Left ventricle myocardium inferior (tissue), 1 donor: ENCODE results near the gene CCDC28A. TPM values are rescaled to one million over a fixed set of nuclear protein-coding genes. Genes with fewer than 3 reads are reported as not detected.

ENCODE experiments used
- DNase-seq: peaks from one replicate; pipeline ENCODE4 v3.0.0-alpha.2; 2020
- H3K27ac ChIP-seq: fragments of 200-600 bp; replicated peaks from 2 replicates; pipeline ENCODE4 v1.8.0; 2021
- H3K27me3 ChIP-seq: fragments of 200-600 bp; 2 replicates; pipeline ENCODE4 v1.8.0; 2021; ENCODE audit warnings: low read depth
- H3K36me3 ChIP-seq: fragments of 200-600 bp; 2 replicates; pipeline ENCODE4 v1.8.0; 2021
- H3K4me1 ChIP-seq: fragments of 200-600 bp; 2 replicates; pipeline ENCODE4 v1.8.0; 2021
- H3K4me3 ChIP-seq: fragments of 200-600 bp; 2 replicates; pipeline ENCODE4 v1.8.0; 2021; ENCODE audit warnings: mild to moderate bottlenecking, moderate library complexity
- H3K9me3 ChIP-seq: fragments of 200-600 bp; replicated peaks from 2 replicates; pipeline ENCODE4 v1.8.0; 2021
- intact Hi-C: fragments of 100-400 bp; cut with micrococcal nuclease; formaldehyde crosslinking; loops from one replicate; pipeline ENCODE4 v1.11.0; 2022
- total RNA-seq: library from RNA; stranded (reverse); fragmentation: NEBNext Ultra II Directional; extraction: Animal tissue kit (Norgen Biotek cat#: 25700); gene quantifications from one replicate; pipeline ENCODE4 v1.2.1, GENCODE V29; 2021
- TF ChIP-seq, protein P1 (sequence below): fragments of 200-600 bp; IDR thresholded peaks from 2 replicates; pipeline ENCODE4 v1.8.0; 2021; ENCODE audit warnings: antibody characterized with exemption, mild to moderate bottlenecking, borderline replicate concordance
- donor health status: DM: no; HTN: yes; CAD: no; lungs with severe emphysema.

CCDC28A gene
- total RNA-seq, 1 donor from 2014 or later: 9.0 TPM

DNA sequence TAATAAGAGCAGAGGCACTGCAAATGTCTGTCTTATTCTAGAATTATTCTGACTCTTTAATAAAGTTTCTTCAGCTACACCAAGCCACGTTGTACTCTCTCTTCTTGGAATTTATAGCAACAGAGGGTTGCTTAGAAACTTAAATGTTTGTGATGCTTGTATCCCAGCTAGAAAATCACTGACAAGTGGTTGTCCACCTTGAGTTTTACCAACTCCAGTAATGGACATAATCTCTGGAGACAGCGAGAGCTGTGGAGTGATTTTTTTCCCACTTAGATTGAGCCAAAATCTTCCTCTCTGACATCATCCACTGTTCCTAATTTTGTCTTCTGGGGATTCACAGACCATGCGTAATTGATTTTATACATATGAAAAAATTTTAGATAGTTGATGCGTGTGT is 30.3 kb downstream of the CCDC28A start:
- TF ChIP-seq, protein P1, sequence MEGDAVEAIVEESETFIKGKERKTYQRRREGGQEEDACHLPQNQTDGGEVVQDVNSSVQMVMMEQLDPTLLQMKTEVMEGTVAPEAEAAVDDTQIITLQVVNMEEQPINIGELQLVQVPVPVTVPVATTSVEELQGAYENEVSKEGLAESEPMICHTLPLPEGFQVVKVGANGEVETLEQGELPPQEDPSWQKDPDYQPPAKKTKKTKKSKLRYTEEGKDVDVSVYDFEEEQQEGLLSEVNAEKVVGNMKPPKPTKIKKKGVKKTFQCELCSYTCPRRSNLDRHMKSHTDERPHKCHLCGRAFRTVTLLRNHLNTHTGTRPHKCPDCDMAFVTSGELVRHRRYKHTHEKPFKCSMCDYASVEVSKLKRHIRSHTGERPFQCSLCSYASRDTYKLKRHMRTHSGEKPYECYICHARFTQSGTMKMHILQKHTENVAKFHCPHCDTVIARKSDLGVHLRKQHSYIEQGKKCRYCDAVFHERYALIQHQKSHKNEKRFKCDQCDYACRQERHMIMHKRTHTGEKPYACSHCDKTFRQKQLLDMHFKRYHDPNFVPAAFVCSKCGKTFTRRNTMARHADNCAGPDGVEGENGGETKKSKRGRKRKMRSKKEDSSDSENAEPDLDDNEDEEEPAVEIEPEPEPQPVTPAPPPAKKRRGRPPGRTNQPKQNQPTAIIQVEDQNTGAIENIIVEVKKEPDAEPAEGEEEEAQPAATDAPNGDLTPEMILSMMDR: no peak
- Histone ChIP-seq H3K36me3 (no peaks in the 10 kb centered on the region), H3K27ac (peak overlapping the region; percentile 46), H3K9me3 (no peaks in the 10 kb centered on the region), H3K4me3 (no peak overlapping the region), H3K27me3 (no peaks in the 10 kb centered on the region), H3K4me1 (peaks cover 17% of the 10 kb centered on the region)
- intact Hi-C loops: no loop called here
- DNase-seq: no peak

DNA sequence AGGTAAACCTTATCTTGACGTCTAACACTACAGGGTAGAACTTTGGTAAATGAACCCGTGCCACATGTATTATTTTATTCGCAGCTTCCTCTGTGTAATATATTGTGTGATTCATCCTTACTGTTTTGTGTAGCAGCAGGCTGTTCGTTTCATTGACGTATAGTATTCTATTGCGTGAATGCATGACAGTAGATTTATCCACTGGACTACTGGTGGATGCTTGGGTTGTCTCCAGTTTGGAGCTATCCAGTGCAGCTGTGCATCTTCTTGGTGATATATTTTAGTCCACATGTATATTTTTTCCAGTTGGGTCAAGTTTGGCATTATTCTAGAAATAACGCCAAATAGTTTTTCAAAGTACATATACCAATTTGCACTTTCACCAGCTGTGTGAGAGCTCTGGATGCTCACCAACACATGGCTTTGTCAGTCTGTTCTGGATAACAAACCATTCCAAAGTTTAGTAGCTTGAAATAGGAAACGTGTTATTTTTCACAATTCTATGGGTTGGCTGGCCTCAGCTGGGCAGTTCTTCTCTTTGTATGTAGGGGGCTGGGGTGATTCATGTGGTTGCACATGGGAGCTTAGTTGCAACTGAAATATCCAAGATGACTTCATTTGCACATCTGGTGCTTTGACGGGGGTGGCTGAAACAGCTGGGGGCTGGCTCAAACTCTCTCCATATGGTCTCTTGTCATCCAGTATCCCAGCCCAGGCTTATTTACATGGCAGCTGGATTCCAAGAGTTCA is 31.6 kb downstream of the CCDC28A start:
- Histone ChIP-seq H3K27ac (peak overlapping the region; percentile 46), H3K27me3 (no peaks in the 10 kb centered on the region), H3K36me3 (no peaks in the 10 kb centered on the region), H3K9me3 (no peaks in the 10 kb centered on the region), H3K4me3 (no peak overlapping the region), H3K4me1 (peaks cover 17% of the 10 kb centered on the region)
- intact Hi-C loops: no loop called here
- TF ChIP-seq, protein P1: no peak
- DNase-seq: peak; percentile 40

DNA sequence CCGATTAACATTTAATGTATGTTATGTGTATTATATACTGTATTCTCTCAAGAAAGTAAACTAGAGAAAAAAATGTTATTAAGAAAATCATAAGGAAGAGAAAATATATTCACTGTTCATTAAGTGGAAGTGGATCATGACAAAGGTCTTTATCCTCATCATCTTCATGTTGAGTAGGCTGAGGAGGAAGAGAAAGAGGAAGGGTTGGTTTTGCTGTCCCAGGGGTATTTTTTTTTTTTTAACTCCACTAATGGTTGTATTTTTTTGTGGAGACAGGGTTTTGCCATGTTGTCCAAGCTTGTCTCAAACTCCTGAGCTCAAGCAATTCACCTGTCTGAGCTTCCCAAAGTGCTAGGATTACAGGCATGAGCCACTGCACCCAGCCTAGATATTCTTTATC is 33.3 kb downstream of the CCDC28A start:
- H3K4me3 ChIP-seq: no peak overlapping the region
- no peak overlapping the region for H3K27ac ChIP-seq
- DNase-seq: no peak
- no peaks in the 10 kb centered on the region for H3K9me3 ChIP-seq
- no peaks in the 10 kb centered on the region for H3K27me3 ChIP-seq
- TF ChIP-seq, protein P1: no peak
- no peaks in the 10 kb centered on the region for H3K36me3 ChIP-seq
- intact Hi-C loops: no loop called here
- H3K4me1 ChIP-seq: peaks cover 13% of the 10 kb centered on the region

DNA sequence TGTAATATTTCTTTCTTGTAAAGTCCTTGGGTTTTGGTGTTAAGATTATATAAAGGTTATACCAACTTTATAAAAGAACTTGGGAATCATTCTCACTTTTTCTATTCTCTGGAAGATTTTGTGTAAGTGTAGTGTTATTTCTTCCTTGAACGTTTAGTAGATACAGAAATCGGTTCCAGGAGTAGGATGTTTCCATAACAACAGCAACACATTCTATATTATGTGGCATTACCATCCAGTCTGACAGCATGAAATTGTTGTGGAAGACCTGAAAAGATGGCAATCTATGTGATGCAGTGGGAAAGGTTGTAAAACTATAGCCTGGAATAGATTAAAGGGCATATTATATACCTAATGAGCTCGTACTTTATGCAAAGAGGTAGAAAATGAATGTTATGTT is 36.1 kb downstream of the CCDC28A start:
- TF ChIP-seq, protein P1: no peak
- no peak for DNase-seq
- intact Hi-C loops: no loop called here
- Histone ChIP-seq H3K4me3 (no peak overlapping the region), H3K27me3 (no peaks in the 10 kb centered on the region), H3K9me3 (no peaks in the 10 kb centered on the region), H3K4me1 (no peaks in the 10 kb centered on the region), H3K36me3 (no peaks in the 10 kb centered on the region), H3K27ac (no peak overlapping the region)

DNA sequence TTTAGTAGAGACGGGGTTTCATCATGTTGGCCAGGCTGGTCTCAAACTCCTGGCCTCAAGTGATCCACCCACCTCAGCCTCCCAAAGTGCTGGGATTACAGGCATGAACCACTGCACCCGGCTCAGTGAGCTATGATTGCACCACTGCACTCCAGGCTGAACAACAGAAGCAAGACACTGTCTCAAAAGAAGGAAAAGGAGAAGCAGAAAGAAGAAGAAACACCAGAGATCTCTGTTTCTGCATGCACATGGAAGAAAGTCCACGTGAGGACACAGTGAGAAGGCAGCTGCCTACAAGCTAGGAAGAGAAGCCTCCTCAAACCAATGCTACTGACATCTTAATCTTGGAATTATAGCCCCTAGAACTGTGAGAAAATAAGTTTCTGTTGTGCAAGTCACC is 38.3 kb downstream of the CCDC28A start:
- TF ChIP-seq, protein P1: no peak
- intact Hi-C loops: no loop called here
- Histone ChIP-seq H3K27me3 (no peaks in the 10 kb centered on the region), H3K36me3 (no peaks in the 10 kb centered on the region), H3K9me3 (no peaks in the 10 kb centered on the region), H3K4me3 (no peak overlapping the region), H3K27ac (no peak overlapping the region), H3K4me1 (no peaks in the 10 kb centered on the region)
- no peak for DNase-seq
